ENCODE measurements around the gene AFG1L. TPM values are rescaled to one million over a fixed set of nuclear protein-coding genes. Genes with fewer than 3 reads are reported as not detected.

AFG1L gene
- total RNA-seq, 1 experiment from 2014 or later, result 4.9 TPM

DNA sequence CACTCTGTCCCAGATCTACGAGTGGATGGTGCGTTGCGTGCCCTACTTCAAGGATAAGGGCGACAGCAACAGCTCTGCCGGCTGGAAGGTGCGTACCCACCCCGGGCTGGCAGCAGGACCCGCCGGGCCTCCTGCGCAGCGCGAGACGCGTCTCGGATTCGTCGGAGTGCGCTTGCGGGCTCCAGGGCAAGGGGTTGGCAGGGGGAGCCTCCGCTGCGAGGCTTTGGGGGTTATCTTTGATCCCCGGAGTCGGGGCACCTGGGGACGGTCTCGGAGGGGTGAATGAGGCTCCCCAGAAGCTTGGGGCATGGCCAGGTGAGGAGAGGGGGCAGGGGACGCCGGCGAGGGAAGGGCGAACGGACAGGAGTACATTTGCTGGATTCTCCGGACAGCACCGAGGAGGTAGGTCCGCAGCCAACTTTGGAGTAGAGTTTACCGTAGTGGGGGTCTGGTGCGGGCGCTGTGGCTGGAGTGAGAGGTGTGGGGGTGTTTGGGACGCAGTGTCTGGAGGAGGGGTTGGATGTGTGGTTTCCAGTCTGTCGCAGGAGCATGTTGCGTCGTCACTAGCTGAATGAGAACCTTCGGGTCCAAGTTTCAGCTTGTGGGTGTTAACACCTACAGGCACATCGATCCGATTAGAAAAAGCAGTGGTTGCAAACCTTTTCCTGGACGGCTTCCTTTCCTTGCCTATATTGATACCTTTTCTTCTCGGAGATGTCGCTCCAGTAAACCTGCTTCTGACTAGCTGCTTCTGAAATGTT lies 267.1 kb downstream of the AFG1L start:
- peaks cover 4% of the 10 kb centered on the region; the same call in 1 of the 2 replicates for H4K20me1 ChIP-seq (ENCODE audit: insufficient read depth)
- DNase-seq (ENCODE audit: low read depth, low spot score) (no peak), ATAC-seq (no peak)
- peak overlapping the region; percentile 45 for H3K27ac ChIP-seq (ENCODE audit: low read depth, low read length)
- no peak overlapping the region for H2AFZ ChIP-seq (ENCODE audit: low read depth, low read length, poor library complexity, severe bottlenecking)
- TF ChIP-seq EGR1 (IDR thresholded peaks at IDR 0.05; ENCODE audit: low read depth), result no peak
- no peak for TF ChIP-seq POLR2A (IDR thresholded peaks at IDR 0.05; ENCODE audit: borderline replicate concordance, extremely low read depth, insufficient read depth, insufficient read length)
- TF ChIP-seq, protein P1, sequence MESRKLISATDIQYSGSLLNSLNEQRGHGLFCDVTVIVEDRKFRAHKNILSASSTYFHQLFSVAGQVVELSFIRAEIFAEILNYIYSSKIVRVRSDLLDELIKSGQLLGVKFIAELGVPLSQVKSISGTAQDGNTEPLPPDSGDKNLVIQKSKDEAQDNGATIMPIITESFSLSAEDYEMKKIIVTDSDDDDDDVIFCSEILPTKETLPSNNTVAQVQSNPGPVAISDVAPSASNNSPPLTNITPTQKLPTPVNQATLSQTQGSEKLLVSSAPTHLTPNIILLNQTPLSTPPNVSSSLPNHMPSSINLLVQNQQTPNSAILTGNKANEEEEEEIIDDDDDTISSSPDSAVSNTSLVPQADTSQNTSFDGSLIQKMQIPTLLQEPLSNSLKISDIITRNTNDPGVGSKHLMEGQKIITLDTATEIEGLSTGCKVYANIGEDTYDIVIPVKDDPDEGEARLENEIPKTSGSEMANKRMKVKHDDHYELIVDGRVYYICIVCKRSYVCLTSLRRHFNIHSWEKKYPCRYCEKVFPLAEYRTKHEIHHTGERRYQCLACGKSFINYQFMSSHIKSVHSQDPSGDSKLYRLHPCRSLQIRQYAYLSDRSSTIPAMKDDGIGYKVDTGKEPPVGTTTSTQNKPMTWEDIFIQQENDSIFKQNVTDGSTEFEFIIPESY (IDR thresholded peaks at IDR 0.05; ENCODE audit: extremely low read depth, insufficient replicate concordance, low read length), result no peak
- no peak for TF ChIP-seq JUND (IDR thresholded peaks at IDR 0.05)
- no peak for TF ChIP-seq ELF1 (IDR thresholded peaks at IDR 0.05; ENCODE audit: borderline replicate concordance, low read depth)
- TF ChIP-seq ZNF274 (IDR thresholded peaks at IDR 0.05; ENCODE audit: low read depth, low read length), result no peak
- TF ChIP-seq, protein P2, sequence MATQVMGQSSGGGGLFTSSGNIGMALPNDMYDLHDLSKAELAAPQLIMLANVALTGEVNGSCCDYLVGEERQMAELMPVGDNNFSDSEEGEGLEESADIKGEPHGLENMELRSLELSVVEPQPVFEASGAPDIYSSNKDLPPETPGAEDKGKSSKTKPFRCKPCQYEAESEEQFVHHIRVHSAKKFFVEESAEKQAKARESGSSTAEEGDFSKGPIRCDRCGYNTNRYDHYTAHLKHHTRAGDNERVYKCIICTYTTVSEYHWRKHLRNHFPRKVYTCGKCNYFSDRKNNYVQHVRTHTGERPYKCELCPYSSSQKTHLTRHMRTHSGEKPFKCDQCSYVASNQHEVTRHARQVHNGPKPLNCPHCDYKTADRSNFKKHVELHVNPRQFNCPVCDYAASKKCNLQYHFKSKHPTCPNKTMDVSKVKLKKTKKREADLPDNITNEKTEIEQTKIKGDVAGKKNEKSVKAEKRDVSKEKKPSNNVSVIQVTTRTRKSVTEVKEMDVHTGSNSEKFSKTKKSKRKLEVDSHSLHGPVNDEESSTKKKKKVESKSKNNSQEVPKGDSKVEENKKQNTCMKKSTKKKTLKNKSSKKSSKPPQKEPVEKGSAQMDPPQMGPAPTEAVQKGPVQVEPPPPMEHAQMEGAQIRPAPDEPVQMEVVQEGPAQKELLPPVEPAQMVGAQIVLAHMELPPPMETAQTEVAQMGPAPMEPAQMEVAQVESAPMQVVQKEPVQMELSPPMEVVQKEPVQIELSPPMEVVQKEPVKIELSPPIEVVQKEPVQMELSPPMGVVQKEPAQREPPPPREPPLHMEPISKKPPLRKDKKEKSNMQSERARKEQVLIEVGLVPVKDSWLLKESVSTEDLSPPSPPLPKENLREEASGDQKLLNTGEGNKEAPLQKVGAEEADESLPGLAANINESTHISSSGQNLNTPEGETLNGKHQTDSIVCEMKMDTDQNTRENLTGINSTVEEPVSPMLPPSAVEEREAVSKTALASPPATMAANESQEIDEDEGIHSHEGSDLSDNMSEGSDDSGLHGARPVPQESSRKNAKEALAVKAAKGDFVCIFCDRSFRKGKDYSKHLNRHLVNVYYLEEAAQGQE (IDR thresholded peaks at IDR 0.05; ENCODE audit: low read depth), result no peak
- TF ChIP-seq CBX3 (IDR thresholded peaks at IDR 0.05; ENCODE audit: low read depth), result no peak
- TF ChIP-seq, protein P3, sequence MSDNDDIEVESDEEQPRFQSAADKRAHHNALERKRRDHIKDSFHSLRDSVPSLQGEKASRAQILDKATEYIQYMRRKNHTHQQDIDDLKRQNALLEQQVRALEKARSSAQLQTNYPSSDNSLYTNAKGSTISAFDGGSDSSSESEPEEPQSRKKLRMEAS (IDR thresholded peaks at IDR 0.05), result no peak
- no peak for TF ChIP-seq FOSL1 (IDR thresholded peaks at IDR 0.05; ENCODE audit: low read depth)
- no peak for TF ChIP-seq POLR2AphosphoS5 (IDR thresholded peaks at IDR 0.05; ENCODE audit: low read depth, low read length)
- no peak for TF ChIP-seq EZH2 (IDR thresholded peaks at IDR 0.05)
- TF ChIP-seq YY1 (IDR thresholded peaks at IDR 0.05; ENCODE audit: extremely low read depth, insufficient replicate concordance, low read depth, low read length), result no peak
- TF ChIP-seq, protein P4, sequence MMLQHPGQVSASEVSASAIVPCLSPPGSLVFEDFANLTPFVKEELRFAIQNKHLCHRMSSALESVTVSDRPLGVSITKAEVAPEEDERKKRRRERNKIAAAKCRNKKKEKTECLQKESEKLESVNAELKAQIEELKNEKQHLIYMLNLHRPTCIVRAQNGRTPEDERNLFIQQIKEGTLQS (IDR thresholded peaks at IDR 0.05), result no peak
- no peak for TF ChIP-seq SIN3A (IDR thresholded peaks at IDR 0.05; ENCODE audit: low read depth)
- no peak for TF ChIP-seq CEBPB (IDR thresholded peaks at IDR 0.05; ENCODE audit: low read depth)
- TF ChIP-seq RAD21 (IDR thresholded peaks at IDR 0.05; ENCODE audit: low read depth), result no peak
- TF ChIP-seq SP1 (IDR thresholded peaks at IDR 0.05; ENCODE audit: low read depth), result no peak
- H3K4me1 ChIP-seq (ENCODE audit: control insufficient read depth in 1 of 2, insufficient read depth in 2 of 2, low read length in 2 of 2), result peaks cover 48 to 62% of the 10 kb centered on the region in 2 experiments
- ChIA-PET POLR2A (no interaction called here), RAD21 (ENCODE audit: low non-redundant PET in 1 of 2, low total read pairs in 2 of 2, uncharacterized antibody in 2 of 2, unreplicated experiment in 2 of 2) (no interaction called here), CTCF (no interaction called here)
- peak overlapping the region; percentile 52 to 86 for H3K4me3 ChIP-seq (replicated peaks in 1 of 2; ENCODE audit: low read depth in 1 of 2, low read length in 2 of 2)
- H3K9me2 ChIP-seq (ENCODE audit: insufficient read depth), result no peaks in the 10 kb centered on the region
- H3K36me3 ChIP-seq (ENCODE audit: control insufficient read depth in 1 of 2, insufficient read depth in 2 of 2, low read length in 2 of 2), result peaks cover 0 to 5% of the 10 kb centered on the region in 2 experiments; a peak in 1 of 4 replicates
- peaks cover 54% of the 10 kb centered on the region for H3K79me2 ChIP-seq (ENCODE audit: insufficient read depth, low read length)
- no peaks in the 10 kb centered on the region for H3K9me3 ChIP-seq (ENCODE audit: control insufficient read depth in 1 of 2, insufficient read depth in 1 of 2, low read depth in 1 of 2, low read length in 2 of 2)
- intact Hi-C loops (cut with micrococcal nuclease), result loop anchor here (5.0 kb wide), 2 partner anchors 110 to 820 kb away; partner anchors contain the start of gene CD164
- BruUV-seq (replicated peaks), result TSS peak; percentile 32
- H3K4me2 ChIP-seq (ENCODE audit: low read length), result peak overlapping the region; percentile 92
- peak overlapping the region; percentile 77 for H3K9ac ChIP-seq (ENCODE audit: low read length)
- no peaks in the 10 kb centered on the region for H3K27me3 ChIP-seq (ENCODE audit: insufficient read depth, low read length)

Data from HCT116 (cell line).